ENCODE measurements around the gene SH3PXD2A. TPM values are rescaled to one million over a fixed set of nuclear protein-coding genes. Genes with fewer than 3 reads are reported as not detected.

The SH3PXD2A gene
- total and polyA plus RNA-seq, 10 donors, result 2.6 to 50.0 (median 35.2) TPM

GRCh38 chr10:103657061-103657591 lies 198.2 kb downstream of the SH3PXD2A start:
- Histone ChIP-seq H3K4me3 (no peak overlapping the region), H3K36me3 (peaks cover 0 to 41% (median 16%) of the 10 kb centered on the region in 6 donors), H3K9me3 (peaks cover 0 to 11% (median 2%) of the 10 kb centered on the region in 8 donors), H3K27ac (no peak overlapping the region), H3K27me3 (replicated peaks in 1 of 7) (no peaks in the 10 kb centered on the region), H3K4me1 (peaks cover 3 to 59% (median 33%) of the 10 kb centered on the region in 6 donors)
- no peak for TF ChIP-seq CTCF (IDR thresholded peaks at IDR 0.05 in 8 of 11, conservative IDR thresholded peaks at IDR 0.05 in 3 of 11)
- no peak for TF ChIP-seq POLR2AphosphoS5 (IDR thresholded peaks at IDR 0.05)
- TF ChIP-seq POLR2A (IDR thresholded peaks at IDR 0.05), result no peak
- intact Hi-C loops (cut with DNase I; ENCODE audit: low total_unique reads), result no loop called here
- no peak for DNase-seq
- 91 to 97% (median 95%) methylated on average over 4 of the region's 4 CpGs for WGBS, 5 donors

- Histone ChIP-seq H3K27me3 (replicated peaks in 1 of 7) (no peaks in the 10 kb centered on the region), H3K27ac (no peak overlapping the region), H3K4me1 (peaks cover 3 to 60% (median 33%) of the 10 kb centered on the region in 6 donors), H3K4me3 (no peak overlapping the region), H3K9me3 (peaks cover 0 to 11% (median 2%) of the 10 kb centered on the region in 8 donors), H3K36me3 (peaks cover 0 to 45% (median 16%) of the 10 kb centered on the region in 6 donors)
- 63 to 88% (median 85%) methylated on average over 2 to 4 of the region's 4 CpGs for WGBS, 5 donors
- intact Hi-C loops (cut with DNase I; ENCODE audit: low total_unique reads), result no loop called here
- TF ChIP-seq POLR2A (IDR thresholded peaks at IDR 0.05), result no peak
- TF ChIP-seq POLR2AphosphoS5 (IDR thresholded peaks at IDR 0.05), result no peak
- no peak for TF ChIP-seq CTCF (IDR thresholded peaks at IDR 0.05 in 8 of 11, conservative IDR thresholded peaks at IDR 0.05 in 3 of 11)
- no peak for DNase-seq
These were observed 200.5 kb downstream of the SH3PXD2A start for GRCh38 chr10:103654925-103655324.

- Histone ChIP-seq H3K4me1 (peaks cover 0 to 60% (median 30%) of the 10 kb centered on the region in 6 donors), H3K36me3 (peaks cover 0 to 35% (median 13%) of the 10 kb centered on the region in 6 donors), H3K27me3 (replicated peaks in 1 of 7) (no peaks in the 10 kb centered on the region), H3K9me3 (peaks cover 0 to 11% (median 2%) of the 10 kb centered on the region in 8 donors), H3K4me3 (no peak overlapping the region), H3K27ac (no peak overlapping the region)
- intact Hi-C loops (cut with DNase I; ENCODE audit: low total_unique reads), result no loop called here
- TF ChIP-seq CTCF (IDR thresholded peaks at IDR 0.05 in 8 of 11, conservative IDR thresholded peaks at IDR 0.05 in 3 of 11), result no peak
- no peak for TF ChIP-seq POLR2AphosphoS5 (IDR thresholded peaks at IDR 0.05)
- TF ChIP-seq POLR2A (IDR thresholded peaks at IDR 0.05), result no peak
- DNase-seq, result no peak
- 82 to 94% (median 88%) methylated on average over 8 of the region's 8 CpGs for WGBS, 5 donors
These were observed 201.8 kb downstream of the SH3PXD2A start for GRCh38 chr10:103653581-103654037.

GRCh38 chr10:103652599-103653281 lies 202.6 kb downstream of the SH3PXD2A start:
- H3K36me3 ChIP-seq, result peaks cover 0 to 26% (median 9%) of the 10 kb centered on the region in 6 donors
- intact Hi-C loops (cut with DNase I; ENCODE audit: low total_unique reads), result no loop called here
- peaks cover 0 to 58% (median 30%) of the 10 kb centered on the region in 6 donors for H3K4me1 ChIP-seq
- H3K9me3 ChIP-seq, result peaks cover 0 to 8% (median 2%) of the 10 kb centered on the region in 8 donors
- 77 to 85% (median 80%) methylated on average over 14 to 15 of the region's 15 CpGs for WGBS, 5 donors
- no peaks in the 10 kb centered on the region for H3K27me3 ChIP-seq (replicated peaks in 1 of 7)
- DNase-seq, result no peak
- H3K27ac ChIP-seq, result peak overlapping the region in 1 of 8 donors; percentile 16
- H3K4me3 ChIP-seq, result no peak overlapping the region
- TF ChIP-seq POLR2A (IDR thresholded peaks at IDR 0.05) (no peak), POLR2AphosphoS5 (IDR thresholded peaks at IDR 0.05) (no peak), CTCF (IDR thresholded peaks at IDR 0.05 in 8 of 11, conservative IDR thresholded peaks at IDR 0.05 in 3 of 11) (no peak)
